K562 (cell line): ENCODE results near the gene LZTFL1. TPM values are rescaled to one million over a fixed set of nuclear protein-coding genes. Genes with fewer than 3 reads are reported as not detected.
A peak's percentile ranks its signal among the peaks of the same experiment; 100 is the strongest.

Experiments
- ATAC-seq: fragments of 200-7000 bp; cut with Tn5 transposase; 3 replicates; pipeline ENCODE4 v1.9.1; 2020; ENCODE audit warnings: moderate library complexity
- BruUV-seq: library from RNA; stranded (reverse); fragments of 400-500 nt; replicated peaks from 2 replicates; lab custom pipeline; 2021; lab: Mats Ljungman, UMichigan
- CTCF ChIA-PET: fragments of 300-600 bp; formaldehyde crosslinking; extraction: SDS; loops from one replicate; lab custom pipeline; 2021; ENCODE audit warnings: low intra/inter-chr PET ratio; lab: Yijun Ruan, JAX
- POLR2A ChIA-PET: fragments of 300-600, 350-650 bp; sonication (Branson Sonifier 250); formaldehyde crosslinking; extraction: SDS; loops from one replicate; lab custom pipeline; 2021; ENCODE audit warnings: antibody characterized with exemption, inconsistent platforms; lab: Yijun Ruan, JAX
- DNase-seq, 4 experiments: peaks; one replicate each; pipeline versions ENCODE4 v3.0.0 to v3.0.0-alpha.2; 2011 to 2018; ENCODE audit warnings: low spot score in 3 of 4, mixed read lengths in 3 of 4; ENCODE audit errors: extremely low read depth in 1 of 4
- FAIRE-seq: peaks from 2 replicates; lab custom pipeline; 2011; peaks lifted over from hg19 to GRCh38; lab: Jason Lieb, UNC
- H2AFZ ChIP-seq: 2 replicates; pipeline ENCODE4 v1.6.0; 2011; ENCODE audit warnings: low read depth, low read length, control low read depth, inconsistent platforms
- H3K27ac ChIP-seq: fragments of 200-600 bp; 3 replicates; pipeline ENCODE4 v1.8.0; 2011; ENCODE audit warnings: low read depth, mild to moderate bottlenecking, control low read depth, inconsistent platforms, low read length, moderate library complexity, mixed read lengths; ENCODE audit errors: extremely low read depth
- H3K27me3 ChIP-seq, 2 experiments: fragments of 300-600 bp in 1 of 2; 2 replicates in 1 of 2; 3 replicates in 1 of 2; pipeline versions ENCODE4 v1.6.0 to v1.8.0; 2011; ENCODE audit warnings: inconsistent platforms in 2 of 2, low read length in 2 of 2, mild to moderate bottlenecking in 1 of 2, mixed read lengths in 1 of 2, moderate library complexity in 1 of 2; ENCODE audit not compliant: control insufficient read depth in 2 of 2, insufficient read depth in 2 of 2
- H3K36me3 ChIP-seq: fragments of 300-600 bp; 3 replicates; pipeline ENCODE4 v1.8.0; 2011; ENCODE audit warnings: mild to moderate bottlenecking, low read length, inconsistent platforms; ENCODE audit not compliant: control insufficient read depth, insufficient read depth
- H3K4me1 ChIP-seq, 2 experiments: fragments of 200-600 bp in 1 of 2; replicated peaks in 1 of 2; 2 replicates in 1 of 2; 3 replicates in 1 of 2; pipeline versions ENCODE4 v1.5.1 to v1.8.0; 2011; ENCODE audit warnings: inconsistent platforms in 2 of 2, low read length in 2 of 2, mild to moderate bottlenecking in 1 of 2, mixed read lengths in 1 of 2, moderate library complexity in 1 of 2; ENCODE audit not compliant: control insufficient read depth in 2 of 2, insufficient read depth in 2 of 2
- H3K4me2 ChIP-seq: 2 replicates; pipeline ENCODE4 v1.6.1; 2011; ENCODE audit warnings: low read length, control low read depth, inconsistent platforms, mixed read lengths; ENCODE audit not compliant: insufficient read depth
- H3K4me3 ChIP-seq: fragments of 200-600 bp; sonication (generic), shearing (Covaris generic); 2 replicates; pipeline ENCODE4 v1.5.1; 2016; ENCODE audit warnings: control low read depth, inconsistent platforms
- H3K79me2 ChIP-seq: fragments of 200-600 bp; 3 replicates; pipeline ENCODE4 v1.8.0; 2011; ENCODE audit warnings: low read length, inconsistent platforms; ENCODE audit not compliant: control insufficient read depth, insufficient read depth
- H3K9ac ChIP-seq, 2 experiments: 2 replicates each; pipeline versions ENCODE4 v1.6.0 to v1.6.1; 2011; ENCODE audit warnings: low read depth in 2 of 2, low read length in 2 of 2, control low read depth in 1 of 2, inconsistent platforms in 1 of 2, mild to moderate bottlenecking in 1 of 2, mixed read lengths in 1 of 2; ENCODE audit not compliant: insufficient read depth in 1 of 2
- H3K9me1 ChIP-seq: one replicate; pipeline ENCODE4 v1.6.0; 2011; ENCODE audit warnings: inconsistent platforms, mild to moderate bottlenecking, low read length, moderate library complexity; ENCODE audit not compliant: control insufficient read depth, insufficient read depth
- H3K9me3 ChIP-seq: replicated peaks from 2 replicates; pipeline ENCODE4 v1.5.1; 2011; ENCODE audit warnings: low read depth, low read length, inconsistent platforms; ENCODE audit not compliant: control insufficient read depth, insufficient read depth
- H4K20me1 ChIP-seq: replicated peaks from 2 replicates; pipeline ENCODE4 v1.6.1; 2011; ENCODE audit warnings: low read length, inconsistent platforms, mixed read lengths; ENCODE audit not compliant: control insufficient read depth, insufficient read depth
- JUND ChIP-seq, 2 experiments: IDR thresholded peaks; 2 replicates in 1 of 2; 3 replicates in 1 of 2; pipeline ENCODE4 v1.6.1; 2011; ENCODE audit warnings: borderline replicate concordance in 2 of 2, low read depth in 2 of 2, low read length in 2 of 2, improper control_type of control experiment in 1 of 2, missing biosample characterization in 1 of 2, missing genetic modification characterization in 1 of 2, missing genetic modification reagents in 1 of 2
- RHOXF2B ChIP-seq: fragments of 250-450 bp; sonication (Bioruptor Pico); conservative IDR thresholded peaks from 2 replicates; pipeline ENCODE4 v1.5.1; 2021
- WGBS: fragments of 100-300 bp; shearing (Covaris generic); methylation state at CpG from one replicate; pipeline ENCODE4 v1.1.6; 2016; ENCODE audit warnings: low coverage, mixed read lengths; ENCODE audit not compliant: insufficient coverage; ENCODE audit errors: missing lambda C conversion rate; 5-methylcytosine and 5-hydroxymethylcytosine counted together
- in situ Hi-C: fragments of 300-500 bp; cut with MboI; formaldehyde crosslinking; loops from 4 replicates; pipeline ENCODE4 v1.15.0; 2018; ENCODE audit warnings: inconsistent platforms, mixed read lengths
- intact Hi-C: fragments of 100-400 bp; cut with micrococcal nuclease; formaldehyde crosslinking; loops from 2 replicates; pipeline ENCODE4 v1.14.2; 2022
- polyA plus RNA-seq, 8 experiments: library from polyadenylated mRNA; depleted of rRNA in 4 of 8; stranded (reverse) in 5 of 8; unstranded in 3 of 8; fragments of >200 nt; fragmentation: Nextera tagmentation in 2 of 8; fragmentation: Illumina TruSeq in 1 of 8; extraction: Ambion mirVana in 2 of 8; extraction: Trizol in 1 of 8; gene quantifications; 2 replicates each; pipeline versions ENCODE4 v1.2.1 to v1.2.3, GENCODE V29; 2011 to 2014; ENCODE audit warnings: inconsistent platforms in 1 of 8, missing spikeins in 1 of 8
- total RNA-seq, 7 experiments: library from RNA; depleted of rRNA in 6 of 7; stranded (reverse); fragments of >200 nt in 6 of 7; fragmentation: Illumina TruSeq in 2 of 7; extraction: Trizol in 2 of 7; gene quantifications; 2 replicates each; pipeline versions ENCODE4 v1.2.1 to v1.2.3, GENCODE V29; 2011 to 2021; ENCODE audit warnings: low replicate concordance in 1 of 7
- TF ChIP-seq, protein P1 (sequence below), 2 experiments: fragments of 450-650 bp in 1 of 2; sonication (generic) in 1 of 2; formaldehyde crosslinking in 1 of 2; IDR thresholded peaks in 1 of 2; conservative IDR thresholded peaks in 1 of 2; 2 replicates each; pipeline versions ENCODE4 v1.6.1 to v1.8.1; 2016 to 2023; ENCODE audit warnings: mild to moderate bottlenecking in 2 of 2, moderate library complexity in 2 of 2, inconsistent platforms in 1 of 2, missing genetic modification reagents in 1 of 2

The LZTFL1 gene
- total and polyA plus RNA-seq, 9 of the 15 experiments (the other 6 are each of a cell fraction or from before 2014, with no cell fraction given), result 10.7 to 33.7 (median 15.3) TPM

GRCh38 chr3:45869638-45870037, 27.7 kb upstream of the LZTFL1 start:
- intact Hi-C loops, result no loop called here
- POLR2A ChIA-PET, result no interaction called here
- peaks cover 0 to 8% of the 10 kb centered on the region in 2 experiments; a peak in 2 of 5 replicates for H3K4me1 ChIP-seq
- TF ChIP-seq JUND (IDR thresholded peaks at IDR 0.05; ENCODE audit: borderline replicate concordance, low read depth, low read length), result no peak
- peak; percentile 18; the same call in 1 of the 3 replicates for TF ChIP-seq JUND (tag; IDR thresholded peaks at IDR 0.05; ENCODE audit: borderline replicate concordance, low read depth, low read length)
- no peak for TF ChIP-seq RHOXF2B (CRISPR knock-in tag)
- TF ChIP-seq, protein P1, sequence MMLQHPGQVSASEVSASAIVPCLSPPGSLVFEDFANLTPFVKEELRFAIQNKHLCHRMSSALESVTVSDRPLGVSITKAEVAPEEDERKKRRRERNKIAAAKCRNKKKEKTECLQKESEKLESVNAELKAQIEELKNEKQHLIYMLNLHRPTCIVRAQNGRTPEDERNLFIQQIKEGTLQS (IDR thresholded peaks at IDR 0.05), result peak; percentile 80
- TF ChIP-seq, protein P1 (CRISPR knock-in tag; conservative IDR thresholded peaks at IDR 0.05), result no peak
- BruUV-seq, result no TSS peak
- H3K36me3 ChIP-seq, result no peaks in the 10 kb centered on the region
- ATAC-seq (no peak), DNase-seq (no peak), FAIRE-seq (no peak)
- no peaks in the 10 kb centered on the region for H4K20me1 ChIP-seq
- no peaks in the 10 kb centered on the region for H3K9me3 ChIP-seq
- no peak overlapping the region for H3K4me3 ChIP-seq
- CTCF ChIA-PET, result no interaction called here
- H3K9me1 ChIP-seq, result no peaks in the 10 kb centered on the region
- H3K27me3 ChIP-seq, result peaks cover 0 to 14% of the 10 kb centered on the region in 2 experiments; a peak in 3 of 5 replicates
- H3K9ac ChIP-seq, result no peak overlapping the region
- H3K79me2 ChIP-seq, result no peaks in the 10 kb centered on the region
- WGBS, result 5% methylated on average over 3 of the region's 3 CpGs
- H3K4me2 ChIP-seq, result no peak overlapping the region
- H3K27ac ChIP-seq, result no peak overlapping the region
- no peak overlapping the region for H2AFZ ChIP-seq
- in situ Hi-C loops, result no loop called here
